Hypothalamus (tissue), 51 donors: Measurements from ENCODE around the gene IQCF2.
"Not testable (repeated sequence)": the region's sequence is repeated elsewhere in the genome, so short reads cannot be mapped to it uniquely, and the experiment has no call there.

Source experiments
- DNase-seq, 51 donors: peaks; one replicate each; lab custom pipeline; 2025; lab: John Stamatoyannopoulos, UW

The IQCF2 gene

GRCh38 chr3:51875501-51875900 is 14.1 kb downstream of the IQCF2 start, which contains the start of gene IQCF5:
IQCF5 (minus strand) TSS chr3:51875601; CDS start chr3:51875531, 70 bp downstream.
- DNase-seq, result no peak

GRCh38 chr3:51876186-51876585 is 14.8 kb downstream of the IQCF2 start:
- DNase-seq, result no peak

DNA sequence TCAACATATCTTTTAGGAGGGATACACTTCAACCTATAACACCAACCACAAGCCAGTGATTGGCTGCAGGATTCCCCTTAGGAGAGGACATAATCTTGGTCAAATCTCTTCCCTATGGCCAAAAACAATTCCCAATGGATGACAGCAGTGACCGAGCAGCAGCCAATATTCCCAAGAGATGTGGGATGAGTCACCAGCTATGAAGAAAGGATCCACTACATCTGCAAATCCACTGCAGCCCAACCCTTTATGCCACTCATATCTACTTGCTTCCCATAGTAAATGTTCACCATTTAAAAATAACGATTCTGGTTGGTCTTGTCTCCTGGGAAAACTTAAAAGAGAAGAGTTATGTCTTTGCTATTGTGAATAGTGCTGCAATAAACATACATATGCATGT is 18.5 kb downstream of the IQCF2 start:
- no peak for DNase-seq

GRCh38 chr3:51886447-51886846 is 25.0 kb downstream of the IQCF2 start:
- DNase-seq, result no peak

GRCh38 chr3:51887620-51888019 is 26.2 kb downstream of the IQCF2 start:
- DNase-seq, result no peak

DNA sequence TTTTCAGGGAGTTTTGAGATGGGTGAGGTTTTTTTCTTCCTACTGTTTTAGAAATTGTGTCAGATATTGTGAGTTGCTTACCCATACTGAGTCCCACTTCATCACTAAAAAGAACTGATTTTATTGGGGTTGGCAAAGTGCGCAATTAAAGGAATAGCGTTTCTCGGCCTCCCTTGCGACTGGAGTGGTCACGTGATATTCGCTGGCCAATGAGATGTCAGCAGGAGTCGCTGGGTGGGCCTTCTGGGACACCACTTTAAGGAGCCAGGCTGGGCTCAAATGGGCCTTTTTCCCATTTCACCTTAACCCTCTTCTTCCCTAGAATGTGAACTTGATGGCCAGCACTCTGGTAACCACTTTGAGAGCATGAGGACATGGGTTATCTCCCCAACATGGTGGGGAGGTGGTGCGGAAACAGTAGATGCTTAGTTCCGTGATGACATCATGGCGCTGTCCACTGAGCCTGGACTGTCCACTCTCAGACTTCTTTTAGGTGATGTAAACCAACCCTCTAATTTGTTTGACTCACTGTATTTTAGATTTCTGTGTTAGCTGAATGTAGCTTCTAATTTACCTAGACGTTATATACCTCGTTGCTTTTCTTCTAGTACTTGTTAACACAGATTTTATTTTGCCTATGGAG is 27.2 kb downstream of the IQCF2 start:
- DNase-seq, result no peak

DNA sequence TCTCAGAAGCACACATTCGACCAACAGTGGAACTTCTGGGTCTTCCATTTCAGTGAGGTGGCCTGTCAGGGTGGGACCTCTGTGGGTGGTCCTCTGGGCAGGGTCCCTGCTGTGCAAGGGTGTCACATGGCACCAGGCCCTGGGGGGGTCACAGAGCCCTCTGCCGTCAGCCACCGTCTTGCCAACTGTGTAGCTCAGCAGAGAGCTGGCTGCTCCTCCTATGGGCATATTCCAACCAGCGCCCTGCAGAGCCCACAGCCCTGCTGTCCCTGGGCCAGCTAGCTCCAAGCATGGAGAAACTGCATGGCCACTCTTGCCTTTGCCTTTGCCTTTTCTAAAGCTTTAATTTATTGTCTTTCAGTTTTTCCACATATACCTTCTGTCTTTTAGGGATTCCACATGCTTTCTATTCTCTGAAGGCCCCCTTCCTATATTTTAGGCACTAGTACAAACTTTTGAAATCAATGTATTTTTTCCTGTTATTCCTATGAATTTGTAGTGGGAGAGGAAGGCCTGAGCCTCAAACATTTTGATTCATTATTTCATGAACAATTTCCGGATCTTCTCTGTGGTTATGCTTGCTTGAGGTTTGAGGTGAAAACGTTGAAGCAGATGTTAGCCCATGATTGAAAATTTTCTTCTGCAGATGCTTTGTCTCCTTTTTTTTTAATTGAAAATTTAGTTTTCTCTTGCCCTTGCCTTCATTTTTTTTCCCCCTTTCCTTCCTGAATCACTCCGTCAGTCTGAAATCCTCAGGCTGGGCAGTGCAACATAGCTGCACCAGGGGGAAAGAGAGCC is 30.0 kb downstream of the IQCF2 start:
- no peak for DNase-seq

- DNase-seq, result no peak
Measured at GRCh38 chr3:51894391-51894790, 33.0 kb downstream of the IQCF2 start.

- no peak for DNase-seq
Measured at GRCh38 chr3:51894939-51895338, 33.5 kb downstream of the IQCF2 start.

GRCh38 chr3:51896607-51897305 is 35.3 kb downstream of the IQCF2 start:
- no peak for DNase-seq

DNA sequence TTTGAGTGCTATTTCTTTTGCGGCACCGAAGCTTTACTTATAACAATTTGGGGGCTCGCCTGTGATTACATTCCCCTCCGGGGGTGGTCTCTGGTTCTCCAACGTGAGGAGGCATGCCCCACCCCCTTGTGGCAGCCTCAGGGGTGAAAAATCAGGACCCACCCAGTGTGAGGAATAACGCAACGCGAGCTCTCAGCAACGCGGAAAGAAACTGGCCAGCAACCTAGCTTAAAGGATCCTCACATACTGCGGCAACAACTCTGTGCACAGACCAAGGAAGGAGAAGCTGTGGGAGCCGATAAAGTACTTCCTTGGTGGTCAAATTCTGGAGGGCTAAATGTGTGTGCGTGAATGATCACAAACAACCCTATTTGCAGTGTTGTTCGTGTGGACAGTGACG is 36.0 kb downstream of the IQCF2 start:
- DNase-seq, result no peak

DNA sequence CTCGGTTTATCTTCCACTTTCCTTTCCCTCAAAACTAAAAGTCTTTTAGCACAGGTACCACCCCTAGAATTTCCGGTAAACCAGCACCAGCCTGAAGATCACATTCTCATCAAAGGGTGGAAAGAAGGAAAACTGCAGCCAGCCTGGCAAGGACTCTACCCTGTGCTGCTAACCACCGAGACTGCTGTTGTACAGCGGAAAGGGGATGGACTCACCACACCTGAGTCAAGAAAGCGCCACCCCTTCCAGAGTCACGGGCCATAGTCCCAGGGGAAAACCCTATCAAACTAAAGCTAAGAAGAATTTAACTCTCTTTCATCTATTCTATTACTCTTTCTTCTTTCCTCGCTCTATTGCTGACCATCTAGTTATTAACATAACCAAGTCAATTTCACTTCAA is 38.6 kb downstream of the IQCF2 start:
- DNase-seq, result not testable (repeated sequence)

DNA sequence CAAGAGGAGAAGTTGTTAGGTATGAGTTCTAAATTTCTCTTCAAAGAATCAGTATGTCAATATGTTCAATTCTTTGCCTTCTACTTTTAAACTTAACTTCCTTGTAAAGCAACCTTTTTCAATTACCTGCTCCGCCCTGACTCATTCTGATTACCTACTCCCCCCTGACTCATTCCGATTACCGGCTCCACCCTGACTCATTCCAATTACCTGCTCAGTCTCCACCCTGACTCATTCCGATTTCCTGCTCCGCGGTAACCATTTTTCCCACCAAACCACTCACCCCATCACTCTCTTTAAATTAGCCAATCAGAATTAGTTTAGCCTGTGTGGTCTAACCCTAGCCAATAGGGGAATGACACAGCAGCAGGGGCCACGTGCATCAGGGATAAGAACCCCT is 40.9 kb downstream of the IQCF2 start:
- DNase-seq, result not testable (repeated sequence)

- no peak for DNase-seq
Measured at GRCh38 chr3:51904034-51904823, 42.8 kb downstream of the IQCF2 start.

DNA sequence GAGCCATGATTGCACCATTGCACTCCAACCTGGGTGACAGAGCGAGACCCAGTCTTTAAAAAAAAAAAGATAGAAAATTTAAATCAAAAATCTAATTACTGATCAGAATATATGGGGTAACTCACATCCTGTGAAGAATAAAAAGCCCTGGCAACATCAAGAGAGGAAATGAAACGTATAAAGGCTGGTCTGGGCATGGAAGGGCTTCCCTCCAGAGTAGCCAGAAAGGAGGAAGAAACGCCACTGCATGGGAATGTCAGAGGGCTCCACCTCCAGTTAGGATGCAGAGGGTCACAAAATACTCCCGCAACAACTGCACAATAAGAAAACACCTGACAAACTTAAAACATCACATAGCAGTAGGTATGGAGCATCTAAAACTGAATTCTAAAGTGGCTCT is 46.6 kb downstream of the IQCF2 start:
- no peak for DNase-seq
